Stimulated activated CD4-positive, alpha-beta T cell treated with anti-CD3 and anti-CD28 coated beads, Interleukin-12 subunit alpha, Interleukin-12 subunit beta, amount 100 ng/mL, for 48 hours (primary cell): ENCODE measurements around the gene TOMM40.
"Not testable (repeated sequence)": the region's sequence is repeated elsewhere in the genome, so short reads cannot be mapped to it uniquely, and the experiment has no call there.

Experiments
- DNase-seq, 3 donors: peaks; one replicate each; pipeline ENCODE4 v3.0.0-alpha.2; 2020; ENCODE audit warnings: low read depth in 2 of 3, low spot score in 1 of 3

Gene TOMM40

GRCh38 chr19:44926245-44927077, 35.4 kb downstream of the TOMM40 start:
- DNase-seq, result not testable (repeated sequence)

- DNase-seq, result no peak
Measured at GRCh38 chr19:44927746-44928145, 36.7 kb downstream of the TOMM40 start.

GRCh38 chr19:44930088-44930487, 39.0 kb downstream of the TOMM40 start:
- no peak for DNase-seq

GRCh38 chr19:44931541-44931940, 40.5 kb downstream of the TOMM40 start:
- DNase-seq, result no peak

GRCh38 chr19:44939668-44940067, 48.6 kb downstream of the TOMM40 start:
- DNase-seq, result no peak

GRCh38 chr19:44942067-44942571, 51.1 kb downstream of the TOMM40 start, which contains the start of gene APOC4:
Gene APOC4 (plus strand): TSS chr19:44942237. CDS start chr19:44942278, 41 bp downstream.
- no peak for DNase-seq

- DNase-seq, result no peak
Measured at GRCh38 chr19:44943801-44944249, 52.8 kb downstream of the TOMM40 start.

- no peak for DNase-seq
Measured at GRCh38 chr19:44947041-44947581, 56.1 kb downstream of the TOMM40 start.

GRCh38 chr19:44948237-44948636, 57.2 kb downstream of the TOMM40 start:
- DNase-seq, result no peak

- no peak for DNase-seq
Measured at GRCh38 chr19:44948763-44949374, 57.8 kb downstream of the TOMM40 start.

- DNase-seq, result no peak
Measured at GRCh38 chr19:44949550-44949949, 58.5 kb downstream of the TOMM40 start.

GRCh38 chr19:44951179-44952159, 60.4 kb downstream of the TOMM40 start:
- DNase-seq, result peak; percentile 31 to 74 (median 32)
